Measurements from ENCODE around the gene RSPH9.
"Not testable (repeated sequence)": the region's sequence is repeated elsewhere in the genome, so short reads cannot be mapped to it uniquely, and the experiment has no call there.

Gene RSPH9

GRCh38 chr6:43628393-43629103, 16.3 kb upstream of the RSPH9 start:
- peak in 2 of 3 experiments; percentile 31 to 48 for DNase-seq (ENCODE audit: low read depth in 3 of 3)

DNA sequence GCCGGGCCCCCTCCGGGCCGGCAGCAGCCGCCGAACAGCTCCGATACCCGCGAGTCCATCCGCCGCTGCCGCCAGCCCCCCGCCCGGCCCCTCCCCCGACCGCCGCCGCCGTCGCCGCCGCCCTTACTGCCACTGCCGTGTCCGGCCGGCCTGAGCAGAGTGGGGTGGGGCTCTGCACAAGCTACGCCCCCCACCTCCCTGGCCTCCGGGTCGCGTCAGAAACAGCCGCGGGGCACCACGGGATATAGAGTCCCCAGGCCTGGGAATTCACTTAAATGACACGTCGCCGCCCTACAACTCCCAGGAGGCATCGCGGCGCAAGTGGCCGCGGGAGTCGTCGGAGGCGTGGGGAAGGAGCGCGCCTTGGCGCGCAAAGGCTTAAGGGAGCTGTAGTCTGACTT, 15.7 kb upstream of the RSPH9 start, which contains the start of gene GTPBP2:
Gene GTPBP2, minus strand, starts transcription at position 161 of the 401 bp plus-strand sequence. Its CDS starts 102 bp downstream, at position 59.
- peak; percentile 92 to 96 (median 95) for DNase-seq (ENCODE audit: low read depth in 3 of 3)

DNA sequence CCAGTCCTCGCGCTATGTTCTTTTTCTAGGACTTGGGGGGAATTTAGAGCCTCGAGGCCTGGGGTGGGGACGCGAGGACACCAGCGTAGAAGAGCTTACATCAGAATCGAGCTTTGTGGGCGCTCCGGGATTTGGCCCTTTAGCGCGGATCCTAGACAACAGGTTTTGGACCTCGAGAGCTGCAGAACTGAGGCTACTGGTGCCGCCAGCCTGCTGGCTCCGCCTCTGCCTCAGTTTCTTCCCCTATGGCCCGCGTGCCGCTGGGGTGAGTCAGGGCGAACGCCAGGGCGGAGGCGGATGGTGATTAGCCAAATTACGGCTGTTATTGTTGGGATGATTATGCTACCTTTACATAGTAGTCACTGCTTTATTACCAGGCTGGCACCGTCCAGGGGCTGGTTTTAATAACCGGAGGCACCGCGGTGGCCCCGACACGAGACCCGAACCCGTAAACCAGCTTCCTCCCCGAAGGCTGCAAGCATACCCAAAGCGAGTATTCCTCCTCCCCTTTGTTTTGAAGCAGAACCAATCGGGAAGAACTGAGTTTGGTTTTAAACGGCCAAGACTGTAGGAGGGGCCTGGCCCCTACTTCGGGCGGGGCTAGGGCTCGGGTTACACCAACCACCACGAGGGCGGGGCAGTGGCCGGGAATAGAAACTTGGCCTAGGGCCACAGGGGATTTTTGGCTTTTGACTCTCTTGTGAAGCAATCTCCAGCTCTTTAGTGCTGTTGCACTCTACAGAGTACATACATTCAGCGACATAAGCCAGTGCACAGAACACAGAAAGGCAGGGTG, 15.1 kb upstream of the RSPH9 start:
- peak; percentile 68 to 90 (median 75) for DNase-seq (ENCODE audit: low read depth in 3 of 3)

DNA sequence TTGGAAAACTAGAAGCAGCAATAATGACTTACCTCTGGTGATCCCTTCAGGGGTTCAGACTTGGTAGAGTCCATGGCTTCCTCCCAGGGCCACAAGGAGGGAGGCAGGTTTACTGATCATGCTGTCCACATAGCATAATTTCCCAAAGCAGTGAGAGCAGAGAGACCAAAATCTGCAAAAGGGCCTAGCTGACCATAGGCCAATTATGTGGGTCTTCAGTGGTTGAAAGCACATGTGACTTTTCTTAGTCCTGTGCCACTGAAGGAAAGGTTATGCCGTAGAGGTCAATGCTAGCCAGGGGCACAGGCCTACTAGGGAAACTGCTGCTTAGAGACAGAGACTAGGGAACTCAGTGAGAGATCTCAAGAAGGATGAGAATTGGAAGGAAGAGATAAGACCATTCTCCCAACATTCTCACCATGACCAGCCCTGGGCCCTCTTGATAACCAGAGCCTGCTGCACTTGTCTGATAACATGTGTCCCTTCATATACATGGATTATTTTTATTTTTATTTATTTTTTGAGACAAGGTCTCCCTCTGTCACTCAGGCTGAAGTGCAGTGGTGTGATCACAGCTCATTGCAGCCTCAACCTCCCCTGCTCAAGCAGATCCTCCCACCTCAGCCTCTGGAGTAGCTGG, 13.7 kb upstream of the RSPH9 start:
- no peak for DNase-seq (ENCODE audit: low read depth in 3 of 3)

GRCh38 chr6:43633002-43633401, 11.8 kb upstream of the RSPH9 start:
- DNase-seq (ENCODE audit: low read depth in 3 of 3) = not testable (repeated sequence)

- DNase-seq (ENCODE audit: low read depth in 3 of 3) = no peak
Measured at GRCh38 chr6:43634702-43635303, 10.0 kb upstream of the RSPH9 start.

- DNase-seq (ENCODE audit: low read depth in 3 of 3) = peak; percentile 79 to 88 (median 80)
Measured at GRCh38 chr6:43635387-43636307, 9.2 kb upstream of the RSPH9 start, which contains the start of gene MAD2L1BP. Gene MAD2L1BP, plus strand, starts transcription at chr6:43635840. Its CDS starts 36 bp downstream, at chr6:43635876.

- no peak for DNase-seq (ENCODE audit: low read depth in 3 of 3)
Measured at GRCh38 chr6:43636308-43636659, 8.6 kb upstream of the RSPH9 start.

- no peak for DNase-seq (ENCODE audit: low read depth in 3 of 3)
Measured at GRCh38 chr6:43639984-43640800, 4.6 kb upstream of the RSPH9 start.

- no peak for DNase-seq (ENCODE audit: low read depth in 3 of 3)
Measured at GRCh38 chr6:43645613-43645964, 753 bp downstream of the RSPH9 start.

GRCh38 chr6:43647613-43648012, 2.8 kb downstream of the RSPH9 start:
- DNase-seq (ENCODE audit: low read depth in 3 of 3) = no peak

- DNase-seq (ENCODE audit: low read depth in 3 of 3) = no peak
Measured at GRCh38 chr6:43648248-43648647, 3.4 kb downstream of the RSPH9 start.

DNA sequence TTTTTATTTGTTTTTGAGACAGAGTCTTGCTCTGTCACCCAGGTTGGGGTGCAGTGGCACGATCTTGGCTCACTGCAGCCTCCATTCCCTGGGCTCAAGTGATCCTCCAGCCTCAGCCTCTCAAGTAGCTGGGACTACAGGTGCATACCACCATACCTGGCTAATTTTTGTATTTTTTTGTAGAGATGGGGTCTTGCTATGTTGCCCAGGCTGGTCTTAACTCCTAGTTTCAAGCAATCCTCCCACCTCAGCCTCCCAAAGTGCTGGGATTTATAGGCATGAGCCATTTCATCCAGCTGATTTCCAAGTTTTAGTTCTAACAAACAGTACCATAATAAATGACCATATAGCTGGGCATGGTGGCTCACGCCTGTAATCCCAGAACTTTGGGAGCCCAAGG, 8.0 kb downstream of the RSPH9 start:
- not testable (repeated sequence) for DNase-seq (ENCODE audit: low read depth in 3 of 3)

- no peak for DNase-seq (ENCODE audit: low read depth in 3 of 3)
Measured at GRCh38 chr6:43657221-43657802, 12.5 kb downstream of the RSPH9 start.

DNA sequence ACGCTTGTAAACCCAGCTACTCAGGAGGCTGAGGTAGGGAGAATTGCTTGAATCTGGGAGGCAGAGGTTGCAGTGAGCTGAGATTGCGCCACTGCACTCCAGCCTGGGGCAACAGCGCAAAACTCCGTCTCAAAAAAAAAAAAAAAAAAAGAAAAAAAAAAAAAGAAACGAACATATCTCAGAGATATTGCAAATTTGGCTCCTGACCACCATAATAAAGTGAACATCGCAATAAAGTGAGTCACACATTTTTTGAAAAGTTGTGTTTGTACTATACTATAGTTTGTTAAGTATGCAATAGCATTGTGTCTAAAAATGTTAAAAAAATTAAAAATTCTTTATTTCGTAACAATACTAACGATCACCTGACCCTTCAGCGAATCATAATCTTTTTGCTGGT, 13.3 kb downstream of the RSPH9 start:
- no peak for DNase-seq (ENCODE audit: low read depth in 3 of 3)

GRCh38 chr6:43662948-43663347, 18.1 kb downstream of the RSPH9 start:
- not testable (repeated sequence) for DNase-seq (ENCODE audit: low read depth in 3 of 3)

- no peak for DNase-seq (ENCODE audit: low read depth in 3 of 3)
Measured at GRCh38 chr6:43665376-43665775, 20.5 kb downstream of the RSPH9 start.

- no peak for DNase-seq (ENCODE audit: low read depth in 3 of 3)
Measured at GRCh38 chr6:43666196-43666920, 21.5 kb downstream of the RSPH9 start.
